ENCODE results near the gene HOXB5.
A peak's percentile ranks its signal among the peaks of the same experiment; 100 is the strongest.

The HOXB5 gene

DNA sequence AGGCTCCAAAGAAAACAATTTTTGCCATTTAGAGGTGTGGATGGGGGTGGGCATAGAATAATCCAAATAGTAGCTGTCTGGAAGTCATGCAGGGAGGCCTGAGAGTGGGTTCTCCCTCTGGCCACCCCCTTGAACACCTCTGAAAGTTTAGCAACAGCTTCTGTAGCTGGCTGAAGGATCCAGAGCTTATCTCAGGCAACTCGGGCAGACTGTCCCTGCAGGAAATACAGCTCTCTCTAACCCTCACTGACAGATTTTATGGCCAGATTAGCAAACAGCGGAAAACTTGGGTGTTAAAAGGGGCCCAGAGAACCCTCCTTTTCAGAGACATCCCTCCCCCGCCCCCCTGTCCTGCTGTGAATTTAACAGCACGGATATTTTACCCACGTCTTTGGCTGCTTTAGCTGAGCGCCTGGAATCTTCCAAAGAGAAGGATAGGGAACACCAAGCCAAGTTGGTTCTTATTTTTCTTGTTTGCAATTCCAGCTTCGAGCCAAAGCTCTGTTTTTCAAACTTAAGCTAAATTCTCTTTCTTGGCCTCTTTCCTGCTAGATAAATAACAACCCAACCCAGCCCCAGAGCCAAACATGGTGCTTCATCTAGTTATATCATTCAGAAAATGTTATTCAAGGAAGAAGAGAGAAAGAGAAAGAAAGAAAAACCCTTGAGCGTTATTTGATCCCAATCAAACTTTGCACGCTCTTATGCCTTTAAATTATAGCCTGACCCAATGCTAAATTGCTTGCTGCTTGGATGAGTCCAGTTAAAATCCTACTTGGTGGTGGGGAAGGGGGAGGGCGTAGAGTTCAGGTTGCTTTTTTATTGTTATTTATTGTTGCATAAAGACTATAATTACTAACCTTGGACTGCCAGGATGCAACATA lies 46.4 kb downstream of the HOXB5 start:
- no peak for DNase-seq

DNA sequence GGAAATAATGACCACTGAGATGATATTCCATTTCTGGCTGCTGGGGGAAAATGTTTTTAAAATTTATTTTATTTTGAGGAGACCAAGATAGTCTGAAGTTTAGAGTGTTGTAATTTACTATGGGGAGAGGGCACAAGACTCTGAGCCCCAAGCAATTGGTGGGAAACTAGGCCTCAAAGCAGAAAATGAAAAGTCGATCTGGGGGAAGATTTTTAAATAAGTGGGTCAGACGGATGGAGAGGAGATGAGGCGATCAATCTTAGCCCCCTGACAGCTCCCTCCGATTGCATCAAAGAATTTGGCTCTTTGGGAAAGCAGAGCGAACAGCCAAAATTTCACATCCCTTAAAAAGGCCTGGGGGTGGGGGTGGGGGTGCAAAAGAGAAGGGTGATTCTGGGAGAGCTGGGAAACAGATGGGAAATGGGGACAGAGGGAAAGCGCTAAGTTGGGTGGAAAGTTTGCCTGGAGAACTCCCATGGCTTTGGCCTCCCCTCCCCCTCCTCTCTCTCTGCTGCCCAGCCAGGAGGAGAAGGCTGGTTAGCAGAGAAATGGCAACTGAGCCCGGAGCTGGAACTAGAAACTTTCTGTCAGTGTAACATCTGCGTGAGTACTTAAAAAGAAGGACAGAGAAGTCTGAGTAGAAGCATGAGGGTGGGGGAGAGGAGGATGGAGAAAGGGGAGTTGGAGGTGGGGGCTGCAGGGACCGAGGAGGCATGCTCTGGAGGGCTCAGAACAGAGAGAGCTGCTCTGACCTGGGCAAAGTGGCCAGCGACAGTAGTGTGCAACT lies 47.2 kb downstream of the HOXB5 start:
- DNase-seq = no peak

DNA sequence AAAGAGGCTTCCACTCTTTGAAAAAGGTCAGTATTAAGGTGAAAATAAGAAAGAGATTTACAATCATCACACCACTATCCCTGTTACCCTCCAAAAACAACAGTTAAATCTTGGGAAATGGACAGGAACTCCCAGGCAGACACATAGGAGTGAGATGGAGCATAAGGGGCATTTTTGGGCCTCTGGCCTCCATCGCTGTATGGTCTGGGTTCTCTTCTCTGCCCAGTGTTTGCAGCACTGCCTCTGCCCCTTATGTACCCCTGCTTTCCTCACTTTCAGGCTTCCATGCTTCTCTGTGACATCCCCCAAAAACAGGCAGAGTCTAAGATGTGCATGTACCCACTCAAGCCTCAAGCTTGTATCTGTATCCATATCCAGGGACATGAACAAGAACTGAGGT lies 48.0 kb downstream of the HOXB5 start:
- no peak for DNase-seq

DNA sequence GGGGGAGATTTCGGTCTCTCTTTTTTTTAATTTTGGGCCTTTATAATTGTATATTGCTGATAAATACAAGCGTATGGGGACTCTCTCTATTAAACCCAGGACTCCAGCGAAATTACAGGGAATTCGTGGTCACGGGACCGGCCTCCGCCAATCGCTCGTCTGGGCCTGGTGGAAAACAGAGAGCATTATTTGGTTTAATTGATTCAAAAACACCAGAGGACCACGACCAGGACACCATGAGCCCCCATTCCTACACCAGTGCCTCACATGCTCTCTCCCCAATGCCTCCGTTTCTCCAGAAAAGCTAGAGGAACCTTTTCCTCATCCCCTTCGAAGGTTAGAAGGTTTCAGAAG lies 48.6 kb downstream of the HOXB5 start, which contains the start of gene HOXB2:
Gene HOXB2 (minus strand): TSS at position 88 of the 354 bp plus-strand sequence. CDS start 198 bp downstream, outside the sequence.
- DNase-seq = peak; percentile 64

DNA sequence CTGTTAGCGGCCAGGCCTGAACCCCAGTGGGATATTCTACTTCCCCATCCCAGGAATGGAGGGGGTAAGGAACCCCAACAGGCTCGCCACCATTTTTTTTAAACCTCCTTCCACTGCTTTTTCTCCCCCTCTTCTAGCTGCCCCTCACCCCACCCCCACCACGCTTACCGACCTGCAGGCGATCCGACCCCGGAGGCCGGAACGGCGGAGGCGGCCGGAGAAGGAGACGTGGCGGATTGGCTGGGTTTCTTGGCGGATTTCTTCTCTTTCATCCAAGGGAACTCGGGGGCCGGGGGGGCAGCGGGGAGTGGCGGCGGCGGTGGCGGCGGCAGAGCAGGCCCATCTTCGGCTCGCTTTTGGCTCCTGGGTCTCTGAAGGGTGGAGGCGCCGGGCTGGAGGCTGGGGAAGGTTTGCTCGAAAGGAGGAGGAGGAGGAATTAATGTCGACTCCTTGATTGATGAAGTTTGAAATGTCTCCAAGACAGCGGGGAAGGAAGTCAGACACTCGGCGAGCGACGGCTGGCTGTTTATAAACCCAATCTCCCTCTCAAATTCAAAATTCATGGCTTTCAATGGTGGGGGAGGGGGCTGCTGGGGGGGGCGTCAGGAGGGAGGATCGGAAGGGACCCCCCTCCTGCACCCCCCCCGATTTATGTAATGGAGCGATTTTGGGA lies 49.1 kb downstream of the HOXB5 start:
- DNase-seq = peak; percentile 37

DNA sequence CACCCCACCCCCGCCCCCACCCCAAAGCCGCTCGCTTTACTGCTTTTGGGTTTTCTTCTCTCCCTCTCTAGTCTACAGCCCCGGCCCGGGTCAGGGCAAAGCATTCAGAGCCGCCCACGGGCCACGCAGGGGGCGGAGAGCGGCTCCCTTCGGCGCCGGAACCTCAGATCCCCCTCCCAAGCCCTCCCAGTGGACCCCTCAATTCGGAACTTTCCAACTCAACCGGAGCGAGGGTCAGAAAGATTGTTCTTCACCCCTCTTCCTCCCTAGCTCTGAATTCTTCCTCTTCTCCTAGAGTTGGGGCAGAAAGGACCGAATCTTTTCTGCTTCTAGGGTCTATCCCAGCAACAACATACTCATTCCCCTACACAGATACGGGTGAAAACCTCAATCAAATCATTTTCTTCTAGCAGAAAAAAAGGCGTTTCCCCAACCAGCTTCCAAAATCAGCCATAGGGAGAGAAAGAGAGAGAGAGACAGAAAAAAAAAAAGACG lies 49.7 kb downstream of the HOXB5 start:
- DNase-seq = no peak

DNA sequence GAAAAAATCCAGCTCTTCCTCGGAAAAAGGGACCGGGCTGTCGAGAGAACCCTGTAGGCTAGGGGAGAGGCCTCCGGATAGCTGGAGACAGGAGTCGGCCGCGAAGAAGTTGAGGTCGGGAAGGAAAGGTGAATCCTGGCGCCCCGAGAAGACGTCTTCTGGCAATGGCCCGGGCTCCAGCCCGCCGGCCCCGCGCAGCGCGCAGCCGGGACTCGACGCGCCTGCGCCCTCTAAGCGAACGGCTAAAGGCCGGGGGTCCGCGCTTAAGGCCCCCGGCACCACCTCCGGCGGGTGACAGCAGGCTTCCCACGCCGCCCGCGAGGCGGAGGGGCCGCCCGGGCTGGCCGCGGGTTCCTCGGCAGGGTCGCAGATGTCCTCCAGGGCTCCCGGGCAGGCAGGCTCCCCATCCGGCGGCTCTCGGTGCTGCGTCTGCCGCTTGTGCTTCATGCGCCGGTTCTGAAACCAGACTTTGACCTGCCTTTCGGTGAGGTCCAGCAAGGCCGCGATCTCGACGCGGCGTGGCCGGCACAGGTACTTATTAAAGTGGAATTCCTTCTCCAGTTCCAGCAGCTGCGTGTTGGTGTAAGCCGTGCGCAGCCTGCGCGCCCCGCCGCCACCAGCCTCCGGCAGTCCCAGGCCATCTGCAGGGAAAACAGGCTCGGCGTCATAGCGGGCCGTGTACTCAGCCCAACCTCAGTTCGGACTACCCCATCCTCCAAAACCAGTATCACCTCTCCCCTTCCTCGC lies 50.3 kb downstream of the HOXB5 start:
- DNase-seq = no peak

DNA sequence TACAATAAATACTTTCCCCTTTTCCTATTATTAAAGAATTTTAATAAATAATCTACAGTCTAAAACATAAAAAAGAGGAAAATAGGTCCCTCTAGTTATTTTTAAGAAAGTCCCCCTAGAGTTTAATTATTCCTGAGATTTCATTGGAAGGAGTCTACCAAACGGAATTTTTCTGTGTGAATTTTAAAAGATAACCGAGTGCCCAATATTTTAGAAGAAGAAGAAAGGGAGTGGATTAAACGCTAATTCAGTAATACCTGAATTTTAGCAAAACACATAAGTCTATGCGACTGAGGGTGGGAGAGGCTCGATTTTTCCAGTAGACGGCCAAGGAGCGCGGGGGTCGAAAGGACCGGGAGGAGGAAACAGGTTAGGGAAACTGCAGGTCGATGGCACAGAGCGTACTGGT lies 50.9 kb downstream of the HOXB5 start:
- no peak for DNase-seq

DNA sequence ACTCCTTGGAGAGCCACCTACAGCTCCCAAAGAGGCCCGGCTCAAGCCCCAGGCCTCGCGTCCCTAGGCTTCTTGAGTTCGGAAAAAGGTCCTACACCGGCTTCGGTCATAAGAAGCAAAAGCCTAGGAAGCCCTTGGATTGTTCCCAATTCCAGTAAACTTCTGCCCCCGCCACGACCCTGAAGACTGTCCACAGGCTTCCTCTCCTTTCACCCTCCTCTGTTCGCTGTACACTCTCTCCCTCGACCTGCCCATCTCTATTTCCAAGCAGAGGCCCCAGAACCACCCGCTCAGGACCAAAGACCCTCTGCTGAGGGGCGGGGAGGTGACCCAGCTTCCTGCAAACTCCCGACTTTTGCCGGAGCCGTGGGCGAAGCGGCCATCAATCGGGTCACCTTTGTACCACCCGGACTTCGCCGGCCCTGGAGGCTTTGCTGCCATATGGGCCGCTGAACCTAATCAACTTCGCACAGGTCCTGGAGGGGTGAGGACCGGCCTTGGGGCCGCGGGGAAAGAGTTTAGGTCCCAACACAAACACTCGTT lies 51.4 kb downstream of the HOXB5 start:
- DNase-seq = no peak

DNA sequence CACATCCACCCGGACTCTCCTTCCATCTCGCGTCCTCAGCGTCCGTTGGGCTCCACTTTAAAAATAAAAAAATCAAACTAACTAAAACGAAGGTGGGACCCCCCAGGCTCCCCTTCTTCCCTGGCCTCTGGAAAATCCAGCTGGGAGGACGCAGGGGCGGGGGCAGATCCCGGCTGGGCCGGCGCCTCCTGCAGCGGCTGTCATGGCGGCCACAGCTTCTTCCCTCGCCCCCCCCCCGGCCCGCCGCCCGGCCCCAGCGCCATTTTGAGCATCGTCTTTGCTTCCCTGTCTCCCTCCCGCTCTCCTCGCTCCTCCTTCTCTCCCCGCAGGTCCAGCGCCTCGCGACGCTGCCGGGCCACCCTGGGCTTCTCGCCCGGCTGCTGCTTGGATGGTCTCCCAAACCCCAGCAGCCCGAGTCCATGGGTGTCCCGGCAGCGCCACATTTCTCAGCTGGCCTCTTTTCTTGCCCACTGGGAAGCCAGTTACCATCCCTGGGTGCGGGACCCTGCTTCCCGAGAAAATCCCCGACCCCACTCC lies 51.9 kb downstream of the HOXB5 start:
- peak; percentile 48 for DNase-seq
